Caco-2 (cell line): ENCODE data around the gene UPP1. TPM values are rescaled to one million over a fixed set of nuclear protein-coding genes. Genes with fewer than 3 reads are reported as not detected.

Experiments
- BruUV-seq: library from RNA; stranded (reverse); fragments of 400-500 nt; replicated peaks from 2 replicates; lab custom pipeline; 2021; lab: Mats Ljungman, UMichigan
- CTCF ChIA-PET: fragments of 300-600 bp; sonication (Branson Sonifier 250); formaldehyde crosslinking; loops from one replicate; lab custom pipeline; 2022; ENCODE audit warnings: antibody characterized with exemption; lab: Charles Lee
- POLR2A ChIA-PET: fragments of 300-600 bp; sonication (Branson Sonifier 250); formaldehyde crosslinking; loops from one replicate; lab custom pipeline; 2022; ENCODE audit warnings: antibody characterized with exemption; lab: Charles Lee
- DNase-seq, 2 experiments: peaks; one replicate each; pipeline versions ENCODE4 v3.0.0 to v3.0.0-alpha.2; 2020 to 2022
- H3K27me3 ChIP-seq: replicated peaks from 2 replicates; pipeline ENCODE4 v1.6.0; 2011; ENCODE audit warnings: low read length; ENCODE audit not compliant: control insufficient read depth, insufficient read depth
- H3K36me3 ChIP-seq: 2 replicates; pipeline ENCODE4 v1.5.1; 2011; ENCODE audit warnings: low read length; ENCODE audit not compliant: control insufficient read depth, insufficient read depth
- H3K4me1 ChIP-seq: fragments of 250-450 bp; sonication (Bioruptor Pico); 2 replicates; pipeline ENCODE4 v1.5.1; 2020; ENCODE audit warnings: mild to moderate bottlenecking
- H3K4me3 ChIP-seq: 2 replicates; pipeline ENCODE4 v1.5.1; 2011; ENCODE audit warnings: low read depth, mild to moderate bottlenecking, control low read depth, low read length
- H3K9me3 ChIP-seq: fragments of 250-450 bp; sonication (Bioruptor Pico); 2 replicates; pipeline ENCODE4 v1.5.1; 2020; ENCODE audit warnings: mild to moderate bottlenecking, moderate library complexity
- H3K27ac Mint-ChIP-seq: one replicate; pipeline ENCODE4 v1.8.0; 2022; ENCODE audit warnings: mixed read lengths; ENCODE audit not compliant: unreplicated experiment
- H3K27me3 Mint-ChIP-seq: one replicate; pipeline ENCODE4 v1.8.0; 2022; ENCODE audit warnings: mixed read lengths; ENCODE audit not compliant: insufficient read depth, unreplicated experiment
- H3K36me3 Mint-ChIP-seq: one replicate; pipeline ENCODE4 v1.8.0; 2022; ENCODE audit warnings: mild to moderate bottlenecking, mixed read lengths; ENCODE audit not compliant: insufficient read depth, unreplicated experiment
- H3K4me1 Mint-ChIP-seq: one replicate; pipeline ENCODE4 v1.8.0; 2022; ENCODE audit warnings: low read depth, mixed read lengths; ENCODE audit not compliant: unreplicated experiment
- H3K4me3 Mint-ChIP-seq: one replicate; pipeline ENCODE4 v1.8.0; 2022; ENCODE audit warnings: mild to moderate bottlenecking, moderate library complexity, mixed read lengths; ENCODE audit not compliant: unreplicated experiment
- H3K9me3 Mint-ChIP-seq: one replicate; pipeline ENCODE4 v1.8.0; 2022; ENCODE audit warnings: mixed read lengths; ENCODE audit not compliant: unreplicated experiment
- intact Hi-C: fragments of 100-400 bp; cut with micrococcal nuclease; formaldehyde crosslinking; loops from one replicate; pipeline ENCODE4 v1.10.0; 2022; ENCODE audit not compliant: unreplicated experiment
- total RNA-seq: library from RNA; stranded (reverse); gene quantifications from 2 replicates; pipeline ENCODE4 v1.2.3, GENCODE V29; 2022
- TF ChIP-seq, protein P1 (sequence below), 2 experiments: fragments of 200-600 bp in 1 of 2; IDR thresholded peaks; 1 replicate in 1 of 2; 2 replicates in 1 of 2; pipeline versions ENCODE4 v1.5.1 to v1.8.0; 2011 to 2022; ENCODE audit warnings: antibody characterized with exemption in 1 of 2, control low read depth in 1 of 2, inconsistent platforms in 1 of 2, low read depth in 1 of 2, low read length in 1 of 2, mild to moderate bottlenecking in 1 of 2, moderate library complexity in 1 of 2; ENCODE audit not compliant: insufficient read depth in 1 of 2, severe bottlenecking in 1 of 2, unreplicated experiment in 1 of 2

Gene UPP1
- total RNA-seq, 1 experiment from 2014 or later: 20.6 TPM

DNA sequence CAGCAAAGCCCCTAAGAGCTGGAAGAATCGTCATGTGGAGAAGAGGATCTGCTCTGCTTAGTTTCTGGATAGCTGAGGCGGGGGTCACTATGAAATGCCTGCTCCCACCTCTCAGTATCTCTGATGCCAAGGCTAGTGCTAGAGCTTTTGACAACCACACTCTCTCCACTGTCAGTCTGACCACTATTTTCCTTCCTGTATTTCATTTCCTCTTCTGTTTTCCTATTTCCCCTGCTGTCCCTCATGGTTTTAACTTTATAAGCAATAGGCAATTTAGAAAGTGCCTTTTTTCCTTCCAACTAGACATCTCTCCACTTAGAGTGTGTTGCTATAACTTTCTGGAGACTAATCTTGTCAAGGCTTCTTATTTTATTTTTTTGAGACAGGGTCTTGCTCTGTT is 30.1 kb upstream of the UPP1 start:
- Mint-ChIP-seq H3K27ac (no peak overlapping the region), H3K9me3 (peaks cover 18% of the 10 kb centered on the region), H3K4me3 (no peak overlapping the region), H3K4me1 (no peaks in the 10 kb centered on the region), H3K36me3 (no peaks in the 10 kb centered on the region), H3K27me3 (peaks cover 5% of the 10 kb centered on the region)
- Histone ChIP-seq H3K36me3 (no peaks in the 10 kb centered on the region), H3K4me3 (no peak overlapping the region), H3K9me3 (peaks cover 8% of the 10 kb centered on the region; the same call in 1 of the 2 replicates), H3K4me1 (peaks cover under 1% of the 10 kb centered on the region; the same call in 1 of the 2 replicates), H3K27me3 (no peaks in the 10 kb centered on the region)
- CTCF ChIA-PET: no interaction called here
- no TSS peak for BruUV-seq
- intact Hi-C loops: no loop called here
- TF ChIP-seq, protein P1, sequence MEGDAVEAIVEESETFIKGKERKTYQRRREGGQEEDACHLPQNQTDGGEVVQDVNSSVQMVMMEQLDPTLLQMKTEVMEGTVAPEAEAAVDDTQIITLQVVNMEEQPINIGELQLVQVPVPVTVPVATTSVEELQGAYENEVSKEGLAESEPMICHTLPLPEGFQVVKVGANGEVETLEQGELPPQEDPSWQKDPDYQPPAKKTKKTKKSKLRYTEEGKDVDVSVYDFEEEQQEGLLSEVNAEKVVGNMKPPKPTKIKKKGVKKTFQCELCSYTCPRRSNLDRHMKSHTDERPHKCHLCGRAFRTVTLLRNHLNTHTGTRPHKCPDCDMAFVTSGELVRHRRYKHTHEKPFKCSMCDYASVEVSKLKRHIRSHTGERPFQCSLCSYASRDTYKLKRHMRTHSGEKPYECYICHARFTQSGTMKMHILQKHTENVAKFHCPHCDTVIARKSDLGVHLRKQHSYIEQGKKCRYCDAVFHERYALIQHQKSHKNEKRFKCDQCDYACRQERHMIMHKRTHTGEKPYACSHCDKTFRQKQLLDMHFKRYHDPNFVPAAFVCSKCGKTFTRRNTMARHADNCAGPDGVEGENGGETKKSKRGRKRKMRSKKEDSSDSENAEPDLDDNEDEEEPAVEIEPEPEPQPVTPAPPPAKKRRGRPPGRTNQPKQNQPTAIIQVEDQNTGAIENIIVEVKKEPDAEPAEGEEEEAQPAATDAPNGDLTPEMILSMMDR (IDR thresholded peaks at IDR 0.05; ENCODE audit: insufficient read depth in 1 of 2, low read depth in 1 of 2, low read length in 1 of 2, severe bottlenecking in 1 of 2, unreplicated experiment in 1 of 2): no peak
- POLR2A ChIA-PET: no interaction called here
- DNase-seq: no peak

DNA sequence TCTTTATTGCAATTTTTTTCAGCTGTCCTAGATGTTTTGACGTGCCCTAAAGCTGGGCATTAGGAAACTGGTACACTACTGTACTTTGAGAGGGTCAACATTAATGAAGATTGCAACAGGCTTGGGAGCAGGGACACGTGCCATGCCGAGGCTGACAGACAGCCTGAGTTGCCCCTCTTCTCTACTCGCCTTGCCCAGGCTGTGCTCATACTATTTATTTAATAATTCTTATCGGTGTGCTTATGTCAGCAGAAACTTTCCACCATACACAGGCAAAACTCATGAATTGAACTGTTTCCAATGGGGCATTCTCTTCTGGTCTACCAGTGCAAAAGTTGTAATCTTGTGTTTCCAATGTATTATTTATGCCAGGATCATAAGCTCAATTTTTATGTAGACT is 29.4 kb upstream of the UPP1 start:
- H3K4me1 Mint-ChIP-seq: no peaks in the 10 kb centered on the region
- H3K4me3 Mint-ChIP-seq: no peak overlapping the region
- peaks cover 24% of the 10 kb centered on the region for H3K9me3 Mint-ChIP-seq
- POLR2A ChIA-PET: no interaction called here
- Histone ChIP-seq H3K4me1 (no peaks in the 10 kb centered on the region), H3K36me3 (no peaks in the 10 kb centered on the region), H3K4me3 (no peak overlapping the region), H3K27me3 (no peaks in the 10 kb centered on the region), H3K9me3 (peaks cover 8% of the 10 kb centered on the region; the same call in 1 of the 2 replicates)
- no peak for DNase-seq
- H3K27me3 Mint-ChIP-seq: peaks cover 8% of the 10 kb centered on the region
- no peaks in the 10 kb centered on the region for H3K36me3 Mint-ChIP-seq
- intact Hi-C loops: no loop called here
- TF ChIP-seq, protein P1 (IDR thresholded peaks at IDR 0.05; ENCODE audit: insufficient read depth in 1 of 2, low read depth in 1 of 2, low read length in 1 of 2, severe bottlenecking in 1 of 2, unreplicated experiment in 1 of 2): no peak
- CTCF ChIA-PET: no interaction called here
- no TSS peak for BruUV-seq
- no peak overlapping the region for H3K27ac Mint-ChIP-seq

DNA sequence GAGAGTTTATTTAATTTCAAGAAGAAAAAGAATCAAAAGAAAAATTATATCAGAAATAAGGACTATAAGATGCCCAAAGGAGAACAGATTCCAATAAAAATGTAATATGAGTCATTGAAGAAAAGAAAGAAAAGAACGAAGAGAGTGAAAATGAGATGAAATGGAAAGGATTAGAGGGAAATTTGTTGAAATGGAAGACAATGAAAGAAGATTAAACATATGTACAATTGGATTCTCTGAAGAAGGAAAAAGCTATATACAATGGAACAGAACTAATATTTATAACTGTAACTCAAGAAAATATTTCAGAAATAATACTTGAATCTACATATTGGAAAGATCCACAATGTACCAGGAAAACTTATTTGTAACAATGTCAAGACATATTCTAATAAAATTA is 25.1 kb upstream of the UPP1 start:
- H3K36me3 Mint-ChIP-seq: no peaks in the 10 kb centered on the region

More for the DNA sequence above, 25.1 kb upstream of the UPP1 start:
- TF ChIP-seq, protein P1 (IDR thresholded peaks at IDR 0.05; ENCODE audit: insufficient read depth in 1 of 2, low read depth in 1 of 2, low read length in 1 of 2, severe bottlenecking in 1 of 2, unreplicated experiment in 1 of 2): no peak
- Mint-ChIP-seq H3K27ac (no peak overlapping the region), H3K4me3 (no peak overlapping the region), H3K27me3 (peaks cover 13% of the 10 kb centered on the region), H3K9me3 (peaks cover 18% of the 10 kb centered on the region), H3K4me1 (no peaks in the 10 kb centered on the region)
- intact Hi-C loops: no loop called here
- Histone ChIP-seq H3K36me3 (no peaks in the 10 kb centered on the region), H3K4me3 (no peak overlapping the region), H3K9me3 (peaks cover 5% of the 10 kb centered on the region; the same call in 1 of the 2 replicates), H3K4me1 (no peaks in the 10 kb centered on the region), H3K27me3 (no peaks in the 10 kb centered on the region)
- ChIA-PET CTCF (no interaction called here), POLR2A (no interaction called here)
- no TSS peak for BruUV-seq
- DNase-seq: no peak
